GM12864 (cell line): ENCODE data around the gene LRRC3.

Source experiments
- DNase-seq: peaks from one replicate; pipeline ENCODE4 v3.0.0-alpha.2; 2011; ENCODE audit warnings: low read depth
- H3K4me3 ChIP-seq: 2 replicates; pipeline ENCODE4 v1.5.1; 2011; ENCODE audit warnings: mild to moderate bottlenecking, low read depth, low read length, control low read depth
- CTCF ChIP-seq: IDR thresholded peaks from 2 replicates; pipeline ENCODE4 v1.5.1; 2011; ENCODE audit warnings: low read depth, mild to moderate bottlenecking, moderate library complexity, low read length, control low read depth, inconsistent platforms; ENCODE audit errors: missing control alignments

The LRRC3 gene

GRCh38 chr21:44466351-44466954 is 11.1 kb downstream of the LRRC3 start:
- no peak for TF ChIP-seq CTCF
- H3K4me3 ChIP-seq, result no peak overlapping the region
- DNase-seq, result no peak

GRCh38 chr21:44466996-44467858 is 11.9 kb downstream of the LRRC3 start:
- no peak for DNase-seq
- H3K4me3 ChIP-seq, result no peak overlapping the region
- no peak for TF ChIP-seq CTCF

- no peak for DNase-seq
- no peak overlapping the region for H3K4me3 ChIP-seq
- no peak for TF ChIP-seq CTCF
Observed at GRCh38 chr21:44467859-44468195, 12.5 kb downstream of the LRRC3 start.

GRCh38 chr21:44471341-44471740 is 16.0 kb downstream of the LRRC3 start:
- TF ChIP-seq CTCF, result no peak
- no peak overlapping the region for H3K4me3 ChIP-seq
- no peak for DNase-seq

- H3K4me3 ChIP-seq, result no peak overlapping the region
- no peak for TF ChIP-seq CTCF
- DNase-seq, result no peak
Observed at GRCh38 chr21:44471996-44472395, 16.7 kb downstream of the LRRC3 start.

GRCh38 chr21:44473915-44474555 is 18.7 kb downstream of the LRRC3 start:
- H3K4me3 ChIP-seq, result no peak overlapping the region
- no peak for DNase-seq
- no peak for TF ChIP-seq CTCF
